Measurements from ENCODE around the gene MCRIP2. TPM values are rescaled to one million over a fixed set of nuclear protein-coding genes. Genes with fewer than 3 reads are reported as not detected.

The MCRIP2 gene
- total and polyA plus RNA-seq, 9 of the 15 experiments (the other 6 are each of a cell fraction or from before 2014, with no cell fraction given): 0.80 to 120 (median 35.2) TPM

- TF ChIP-seq ESRRA (IDR thresholded peaks at IDR 0.05; ENCODE audit: borderline replicate concordance, low read depth) (no peak), EGR1 (conservative IDR thresholded peaks at IDR 0.05) (peak; percentile 74), ATF6 (CRISPR knock-in tag; IDR thresholded peaks at IDR 0.05) (no peak), KHSRP (IDR thresholded peaks at IDR 0.05) (no peak), ZBTB9 (CRISPR knock-in tag; IDR thresholded peaks at IDR 0.05) (no peak), CBFB (CRISPR knock-in tag; IDR thresholded peaks at IDR 0.05) (0 out of 2 replicates have a peak, but pooled peaks have one; percentile 45), SMARCC2 (IDR thresholded peaks at IDR 0.05; ENCODE audit: low read depth) (no peak), ZNF318 (IDR thresholded peaks at IDR 0.05; ENCODE audit: borderline replicate concordance in 1 of 2, low read depth in 1 of 2) (no peak), ZNF518B (CRISPR knock-in tag; IDR thresholded peaks at IDR 0.05) (no peak)
These were observed 4.3 kb upstream of the MCRIP2 start (continued) for GRCh38 chr16:637081-638018.
